Right lobe of liver (tissue), 6 donors: ENCODE data around the gene AHCYL2. TPM values are rescaled to one million over a fixed set of nuclear protein-coding genes. Genes with fewer than 3 reads are reported as not detected.

Experiments used
- ATAC-seq, 4 donors: fragments of 200-7000 bp; cut with Tn5 transposase; one replicate each; pipeline ENCODE4 v1.9.1; 2020; ENCODE audit warnings: mild to moderate bottlenecking in 4 of 4, moderate library complexity in 4 of 4
- DNase-seq, 3 donors: peaks; one replicate each; pipeline ENCODE4 v3.0.0-alpha.2; 2020
- H3K27ac ChIP-seq, 3 donors: fragments of 200-600 bp; one replicate each; pipeline ENCODE4 v1.8.0; 2022
- H3K27me3 ChIP-seq, 2 donors: fragments of 200-600 bp; one replicate each; pipeline ENCODE4 v1.8.0; 2022
- H3K36me3 ChIP-seq, 4 donors: fragments of 200-600 bp; sonication (generic) in 1 of 4; one replicate each; pipeline versions ENCODE4 v1.5.1 to v1.8.0; 2017 to 2022; ENCODE audit warnings: control low read depth in 1 of 4
- H3K4me1 ChIP-seq, 4 donors: fragments of 200-600 bp; sonication (generic) in 1 of 4; one replicate each; pipeline versions ENCODE4 v1.5.1 to v1.8.0; 2017 to 2022; ENCODE audit warnings: control low read depth in 1 of 4
- H3K4me3 ChIP-seq, 3 donors: fragments of 200-600 bp; one replicate each; pipeline ENCODE4 v1.8.0; 2022
- H3K9me3 ChIP-seq, 4 donors: fragments of 200-600 bp; sonication (generic) in 1 of 4; one replicate each; pipeline versions ENCODE4 v1.5.1 to v1.8.0; 2017 to 2022; ENCODE audit warnings: control low read depth in 1 of 4
- POLR2A ChIP-seq: fragments of 450-650 bp; IDR thresholded peaks from one replicate; pipeline ENCODE4 v1.6.1; 2017; ENCODE audit warnings: antibody characterized with exemption, mild to moderate bottlenecking
- WGBS: methylation state at CpG from one replicate; pipeline ENCODE4 v1.1.6; 2018; ENCODE audit warnings: low coverage, low lambda C conversion rate; ENCODE audit not compliant: insufficient coverage; ENCODE audit errors: missing lambda C conversion rate; 5-methylcytosine and 5-hydroxymethylcytosine counted together
- intact Hi-C, 2 donors: fragments of 100-400 bp; cut with DNase I; formaldehyde crosslinking; loops; one replicate each; pipeline versions ENCODE4 v1.11.2 to v1.14.1; 2022
- total RNA-seq, 6 experiments: library from RNA; depleted of rRNA in 2 of 6; stranded (reverse); fragments of >200 nt in 2 of 6; fragmentation: NEBNext Ultra II Directional in 3 of 6; extraction: Animal tissue kit (Norgen Biotek cat#: 25700) in 3 of 6; gene quantifications; one replicate each; pipeline versions ENCODE4 v1.1.0 to v1.2.4, GENCODE V29; 2016 to 2023
- TF ChIP-seq, protein P1 (sequence below), 4 donors: fragments of 200-600 bp in 3 of 4; fragments of 450-650 bp in 1 of 4; IDR thresholded peaks; one replicate each; pipeline versions ENCODE4 v1.5.1 to v1.8.0; 2016 to 2022; ENCODE audit warnings: antibody characterized with exemption in 4 of 4, mild to moderate bottlenecking in 2 of 4
- donor health status: DM: no; HTN: yes; CAD: no.
- donor health status: DM: no; HTN: no; CAD: no.
- donor health status: DM: no; HTN: no; CAD: no.
- donor health status: DM: no; HTN: yes; CAD: no.
- donor health status: DM: no; HTN: yes; CAD: no.

The AHCYL2 gene
- total RNA-seq, 6 experiments from 2014 or later: 6.1 to 9.3 (median 8.0) TPM

DNA sequence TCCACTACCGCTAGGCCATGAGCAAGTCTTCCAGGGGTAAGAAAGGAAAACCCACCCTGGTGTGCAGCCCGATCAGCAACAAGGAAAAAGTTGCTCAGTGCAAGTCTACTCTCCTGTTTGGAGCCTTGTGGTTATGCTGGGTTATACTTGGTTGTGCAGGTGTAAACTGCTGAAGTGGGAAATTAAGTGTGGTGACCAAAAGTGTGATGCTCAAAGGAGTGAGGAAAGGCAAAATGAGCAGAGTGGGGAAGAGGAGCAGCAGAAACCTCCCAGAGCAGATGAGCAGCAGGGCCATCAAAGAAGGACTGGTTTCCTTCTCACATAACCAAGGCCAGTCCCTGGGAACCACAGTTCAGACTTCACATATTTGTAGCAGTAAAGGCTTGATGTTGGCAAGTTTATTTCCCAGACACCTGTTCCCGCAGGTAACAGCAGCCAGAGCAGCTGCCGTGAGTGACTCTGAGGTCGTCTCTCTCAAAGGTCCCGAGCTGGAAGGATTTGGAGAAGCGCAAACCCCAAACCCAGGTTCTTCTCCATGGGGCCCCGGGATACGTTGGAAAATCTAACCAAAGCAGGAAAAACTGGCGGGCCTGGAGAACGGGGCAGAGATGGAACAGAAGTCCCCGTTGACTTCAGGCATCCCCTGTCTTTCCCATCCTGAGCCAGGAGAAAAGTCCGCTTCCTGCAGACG lies 37.0 kb upstream of the AHCYL2 start:
- peak in 1 of 4 donors; percentile 36 for ATAC-seq
- no peak for TF ChIP-seq POLR2A
- Histone ChIP-seq H3K36me3 (no peaks in the 10 kb centered on the region), H3K27me3 (no peaks in the 10 kb centered on the region), H3K4me1 (peaks cover 0 to 16% (median 0%) of the 10 kb centered on the region in 4 donors), H3K9me3 (no peaks in the 10 kb centered on the region), H3K27ac (peak overlapping the region in 1 of 3 donors; percentile 55), H3K4me3 (peak overlapping the region; percentile 82 to 89 (median 86))
- WGBS: 24% methylated on average over 9 of the region's 14 CpGs
- DNase-seq: no peak
- intact Hi-C loops: no loop called here

DNA sequence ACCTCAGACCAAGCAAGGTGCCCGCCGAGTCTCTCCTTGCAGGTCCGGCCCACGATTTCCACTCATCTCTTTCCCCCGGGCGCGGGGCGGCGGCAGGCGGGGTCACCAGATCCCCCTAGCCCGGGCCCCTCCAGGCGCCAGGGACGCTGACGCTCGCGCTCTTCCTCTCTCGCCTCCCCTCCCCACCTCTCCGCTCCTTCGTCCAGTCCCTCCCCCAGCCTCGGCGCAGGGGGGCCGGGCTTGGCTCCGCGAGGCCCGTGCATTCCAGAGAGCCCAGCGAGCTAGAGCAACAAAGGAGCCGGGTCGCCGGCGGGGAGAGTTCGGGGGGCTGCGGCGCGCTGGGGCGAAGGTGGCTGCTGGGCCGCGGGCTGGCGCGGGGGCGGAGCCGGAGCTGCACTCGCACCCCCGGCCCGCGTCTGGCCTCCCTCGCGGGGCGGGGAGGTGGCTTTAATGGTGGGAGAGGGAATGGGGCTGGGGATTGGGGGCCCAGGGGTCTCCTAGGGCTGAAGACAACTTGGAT lies 36.4 kb upstream of the AHCYL2 start, which contains the start of gene SMO:
TSS of gene SMO (plus strand) at position 262 of the 520 bp plus-strand sequence. CDS start 519 bp downstream, outside the sequence.
- DNase-seq: peak; percentile 63 to 74 (median 74)
- Histone ChIP-seq H3K27me3 (no peaks in the 10 kb centered on the region), H3K27ac (peak within 1 kb of the TSS in 2 of 3 donors; percentile 47 to 55), H3K36me3 (no peaks in the 10 kb centered on the region), H3K4me3 (peak within 1 kb of the TSS; percentile 82 to 89 (median 86)), H3K4me1 (peaks cover 0 to 16% (median 0%) of the 10 kb centered on the region in 4 donors), H3K9me3 (no peaks in the 10 kb centered on the region)
- WGBS: 0% methylated on average over 1 of the region's 48 CpGs
- intact Hi-C loops: no loop called here
- TF ChIP-seq, protein P1, sequence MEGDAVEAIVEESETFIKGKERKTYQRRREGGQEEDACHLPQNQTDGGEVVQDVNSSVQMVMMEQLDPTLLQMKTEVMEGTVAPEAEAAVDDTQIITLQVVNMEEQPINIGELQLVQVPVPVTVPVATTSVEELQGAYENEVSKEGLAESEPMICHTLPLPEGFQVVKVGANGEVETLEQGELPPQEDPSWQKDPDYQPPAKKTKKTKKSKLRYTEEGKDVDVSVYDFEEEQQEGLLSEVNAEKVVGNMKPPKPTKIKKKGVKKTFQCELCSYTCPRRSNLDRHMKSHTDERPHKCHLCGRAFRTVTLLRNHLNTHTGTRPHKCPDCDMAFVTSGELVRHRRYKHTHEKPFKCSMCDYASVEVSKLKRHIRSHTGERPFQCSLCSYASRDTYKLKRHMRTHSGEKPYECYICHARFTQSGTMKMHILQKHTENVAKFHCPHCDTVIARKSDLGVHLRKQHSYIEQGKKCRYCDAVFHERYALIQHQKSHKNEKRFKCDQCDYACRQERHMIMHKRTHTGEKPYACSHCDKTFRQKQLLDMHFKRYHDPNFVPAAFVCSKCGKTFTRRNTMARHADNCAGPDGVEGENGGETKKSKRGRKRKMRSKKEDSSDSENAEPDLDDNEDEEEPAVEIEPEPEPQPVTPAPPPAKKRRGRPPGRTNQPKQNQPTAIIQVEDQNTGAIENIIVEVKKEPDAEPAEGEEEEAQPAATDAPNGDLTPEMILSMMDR (IDR thresholded peaks at IDR 0.05): no peak
- no peak for TF ChIP-seq POLR2A
- peak; percentile 85 to 89 (median 86) for ATAC-seq

DNA sequence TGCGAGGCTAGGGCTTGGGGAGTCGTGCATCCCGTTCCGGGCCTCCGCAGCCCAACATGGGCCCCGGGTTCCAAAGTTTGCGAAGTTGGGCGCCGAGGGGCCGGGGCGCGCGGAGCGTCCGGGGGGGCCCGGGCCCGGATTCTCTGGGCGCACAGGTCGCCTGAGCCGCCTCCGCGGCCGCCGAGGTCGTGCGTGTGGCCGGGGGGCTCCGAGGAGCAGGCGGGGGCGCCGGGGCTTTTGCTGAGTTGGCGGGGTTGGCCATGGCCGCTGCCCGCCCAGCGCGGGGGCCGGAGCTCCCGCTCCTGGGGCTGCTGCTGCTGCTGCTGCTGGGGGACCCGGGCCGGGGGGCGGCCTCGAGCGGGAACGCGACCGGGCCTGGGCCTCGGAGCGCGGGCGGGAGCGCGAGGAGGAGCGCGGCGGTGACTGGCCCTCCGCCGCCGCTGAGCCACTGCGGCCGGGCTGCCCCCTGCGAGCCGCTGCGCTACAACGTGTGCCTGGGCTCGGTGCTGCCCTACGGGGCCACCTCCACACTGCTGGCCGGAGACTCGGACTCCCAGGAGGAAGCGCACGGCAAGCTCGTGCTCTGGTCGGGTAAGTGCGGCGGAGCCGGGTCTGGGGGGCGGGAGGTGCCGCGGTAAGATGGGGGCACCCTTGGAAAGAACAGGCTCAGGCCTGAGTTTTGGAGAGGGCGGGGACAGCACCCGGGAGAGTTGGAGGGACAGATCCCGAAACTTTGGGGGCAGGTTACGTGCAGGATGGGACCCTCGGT lies 35.8 kb upstream of the AHCYL2 start:
- H3K4me3 ChIP-seq: peak overlapping the region; percentile 82 to 89 (median 86)
- 1% methylated on average over 17 of the region's 83 CpGs for WGBS
- TF ChIP-seq, protein P1 (IDR thresholded peaks at IDR 0.05): no peak
- TF ChIP-seq POLR2A: no peak

DNA sequence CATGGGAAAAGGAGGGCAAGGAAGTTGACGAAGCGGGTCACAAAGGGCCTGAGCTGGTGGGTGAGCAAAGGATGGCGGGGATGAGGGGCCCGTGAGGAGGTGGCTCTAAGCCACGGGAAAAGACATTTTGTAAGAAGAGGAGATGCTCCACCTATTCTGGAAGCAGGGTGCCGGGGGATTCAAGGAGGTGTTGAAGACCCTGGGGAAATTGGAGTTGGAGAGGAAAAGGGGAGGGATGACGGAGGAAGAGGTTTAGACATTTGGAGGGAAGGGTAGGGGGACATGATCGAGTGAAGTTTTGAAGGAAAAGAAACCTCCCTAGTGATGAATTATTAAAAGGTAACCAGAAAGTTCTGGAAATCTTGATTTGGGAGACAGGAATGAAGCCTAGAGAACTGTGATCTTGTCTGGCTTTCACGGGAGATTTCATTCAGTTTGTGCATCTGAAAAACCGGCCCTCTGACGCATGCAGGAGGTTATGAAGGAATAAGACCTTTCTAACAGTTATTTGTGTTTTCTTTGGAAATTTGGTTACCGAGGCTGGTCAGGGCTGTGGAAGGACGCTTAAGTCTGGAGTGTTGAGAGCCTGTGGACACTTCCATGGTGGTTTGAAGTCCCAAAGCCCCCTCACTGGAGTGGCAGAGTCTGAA lies 35.0 kb upstream of the AHCYL2 start:
- 21% methylated on average over 12 of the region's 13 CpGs for WGBS
- H3K36me3 ChIP-seq: no peaks in the 10 kb centered on the region
- H3K4me1 ChIP-seq: peaks cover 0 to 16% (median 0%) of the 10 kb centered on the region in 4 donors
- DNase-seq: no peak
- no peaks in the 10 kb centered on the region for H3K27me3 ChIP-seq
- intact Hi-C loops: no loop called here
- no peak for TF ChIP-seq POLR2A
- TF ChIP-seq, protein P1 (IDR thresholded peaks at IDR 0.05): no peak
- peak overlapping the region; percentile 82 to 89 (median 86) for H3K4me3 ChIP-seq
- H3K27ac ChIP-seq: peak overlapping the region in 1 of 3 donors; percentile 47
- no peaks in the 10 kb centered on the region for H3K9me3 ChIP-seq
- no peak for ATAC-seq

More for the DNA sequence above, 35.8 kb upstream of the AHCYL2 start:
- DNase-seq (peak in 2 of 3 donors; percentile 47 to 63), ATAC-seq (peak; percentile 70 to 78 (median 72))
- Histone ChIP-seq H3K9me3 (no peaks in the 10 kb centered on the region), H3K27me3 (no peaks in the 10 kb centered on the region), H3K4me1 (peaks cover 0 to 16% (median 0%) of the 10 kb centered on the region in 4 donors), H3K27ac (peak overlapping the region in 2 of 3 donors; percentile 47 to 55), H3K36me3 (no peaks in the 10 kb centered on the region)
- intact Hi-C loops: no loop called here
